Parathyroid adenoma (tissue), 2 donors: Measurements from ENCODE around the gene ASB9.

Experiments used
- H2AFZ ChIP-seq: fragments of 300-600 bp; sonication (generic); one replicate; pipeline ENCODE4 v1.7.0; 2017; ENCODE audit warnings: antibody characterized with exemption, mild to moderate bottlenecking
- H3K27ac ChIP-seq: fragments of 300-600 bp; sonication (generic); one replicate; pipeline ENCODE4 v1.7.0; 2017
- H3K27me3 ChIP-seq: fragments of 300-600 bp; sonication (generic); one replicate; pipeline ENCODE4 v1.7.0; 2017; ENCODE audit warnings: low read length; ENCODE audit not compliant: control insufficient read depth, insufficient read depth
- H3K36me3 ChIP-seq: fragments of 300-600 bp; sonication (generic); one replicate; pipeline ENCODE4 v1.7.0; 2017; ENCODE audit warnings: low read length; ENCODE audit not compliant: control insufficient read depth, insufficient read depth
- H3K4me1 ChIP-seq: fragments of 300-600 bp; sonication (generic); one replicate; pipeline ENCODE4 v1.7.0; 2017; ENCODE audit warnings: control low read depth
- H3K4me2 ChIP-seq: fragments of 300-600 bp; sonication (generic); one replicate; pipeline ENCODE4 v1.7.0; 2017; ENCODE audit warnings: low read length
- H3K4me3 ChIP-seq: fragments of 300-600 bp; sonication (generic); one replicate; pipeline ENCODE4 v1.7.0; 2017; ENCODE audit warnings: low read depth, low read length
- H3K79me2 ChIP-seq: fragments of 300-600 bp; sonication (generic); one replicate; pipeline ENCODE4 v1.7.0; 2017; ENCODE audit warnings: control low read depth
- H3K9ac ChIP-seq: fragments of 300-600 bp; sonication (generic); one replicate; pipeline ENCODE4 v1.7.0; 2017; ENCODE audit warnings: mild to moderate bottlenecking
- H3K9me3 ChIP-seq: fragments of 300-600 bp; sonication (generic); one replicate; pipeline ENCODE4 v1.7.0; 2017; ENCODE audit warnings: low read length; ENCODE audit not compliant: control insufficient read depth
- CTCF ChIP-seq: fragments of 300-600 bp; sonication (generic); IDR thresholded peaks from one replicate; pipeline ENCODE4 v1.7.0; 2017; ENCODE audit warnings: antibody characterized with exemption, mild to moderate bottlenecking
- donor health status: primary hyperparathyroidism.

The ASB9 gene

GRCh38 chrX:15269618-15270521 lies at the start of gene ASB9:
Gene ASB9, minus strand, starts transcription at chrX:15270083. Its CDS starts 209 bp downstream, at chrX:15269874.
- H2AFZ ChIP-seq, result peak within 1 kb of the TSS; percentile 19
- H3K4me1 ChIP-seq, result no peaks in the 10 kb centered on the region
- H3K36me3 ChIP-seq, result no peaks in the 10 kb centered on the region
- no peaks in the 10 kb centered on the region for H3K27me3 ChIP-seq
- no peak within 1 kb of the TSS for H3K27ac ChIP-seq
- H3K9ac ChIP-seq, result no peak within 1 kb of the TSS
- no peak for TF ChIP-seq CTCF
- no peak within 1 kb of the TSS for H3K4me3 ChIP-seq
- no peaks in the 10 kb centered on the region for H3K9me3 ChIP-seq
- H3K79me2 ChIP-seq, result no peaks in the 10 kb centered on the region
- H3K4me2 ChIP-seq, result peak within 1 kb of the TSS; percentile 49

- H3K9ac ChIP-seq, result no peak overlapping the region
- H3K27me3 ChIP-seq, result no peaks in the 10 kb centered on the region
- no peak overlapping the region for H3K27ac ChIP-seq
- no peaks in the 10 kb centered on the region for H3K9me3 ChIP-seq
- no peaks in the 10 kb centered on the region for H3K79me2 ChIP-seq
- no peak overlapping the region for H3K4me3 ChIP-seq
- no peak for TF ChIP-seq CTCF
- no peak overlapping the region for H2AFZ ChIP-seq
- H3K4me2 ChIP-seq, result no peak overlapping the region
- H3K36me3 ChIP-seq, result no peaks in the 10 kb centered on the region
- no peaks in the 10 kb centered on the region for H3K4me1 ChIP-seq
These were observed 49.2 kb upstream of the ASB9 start for GRCh38 chrX:15319075-15319474.

GRCh38 chrX:15315509-15315908 lies 45.6 kb upstream of the ASB9 start, which contains the start of gene ASB11:
Gene ASB11, minus strand, starts transcription at chrX:15315640. Its CDS starts 35 bp downstream, at chrX:15315605.
- H3K4me1 ChIP-seq, result no peaks in the 10 kb centered on the region

GRCh38 chrX:15314472-15314871 lies 44.6 kb upstream of the ASB9 start:
- no peaks in the 10 kb centered on the region for H3K79me2 ChIP-seq

More at GRCh38 chrX:15315509-15315908, 45.6 kb upstream of the ASB9 start, which contains the start of gene ASB11:
- Histone ChIP-seq H3K27ac (no peak within 1 kb of the TSS), H2AFZ (no peak within 1 kb of the TSS), H3K4me2 (no peak within 1 kb of the TSS), H3K36me3 (no peaks in the 10 kb centered on the region), H3K9me3 (no peaks in the 10 kb centered on the region), H3K79me2 (no peaks in the 10 kb centered on the region), H3K4me3 (no peak within 1 kb of the TSS), H3K27me3 (no peaks in the 10 kb centered on the region), H3K9ac (no peak within 1 kb of the TSS)
- no peak for TF ChIP-seq CTCF

More at GRCh38 chrX:15314472-15314871, 44.6 kb upstream of the ASB9 start:
- H3K4me1 ChIP-seq, result no peaks in the 10 kb centered on the region
- H2AFZ ChIP-seq, result no peak overlapping the region
- no peak overlapping the region for H3K4me2 ChIP-seq
- no peak overlapping the region for H3K27ac ChIP-seq
- H3K9me3 ChIP-seq, result no peaks in the 10 kb centered on the region
- H3K36me3 ChIP-seq, result no peaks in the 10 kb centered on the region
- H3K4me3 ChIP-seq, result no peak overlapping the region
- no peak overlapping the region for H3K9ac ChIP-seq
- TF ChIP-seq CTCF, result no peak
- H3K27me3 ChIP-seq, result no peaks in the 10 kb centered on the region
